AG09309 (cell line): ENCODE results near the gene RHBDD3.

Source experiments
- DNase-seq: peaks from one replicate; pipeline ENCODE4 v3.0.0-alpha.2; 2010; ENCODE audit warnings: low read depth
- H3K4me3 ChIP-seq: 2 replicates; pipeline ENCODE4 v1.5.1; 2011; ENCODE audit warnings: mild to moderate bottlenecking, low read depth, low read length, moderate library complexity; ENCODE audit not compliant: control insufficient read depth
- CTCF ChIP-seq: IDR thresholded peaks from 2 replicates; pipeline ENCODE4 v1.5.1; 2011; ENCODE audit warnings: mild to moderate bottlenecking, low read depth, low read length, inconsistent platforms; ENCODE audit not compliant: insufficient read depth, control insufficient read depth; ENCODE audit errors: missing control alignments

Gene RHBDD3

DNA sequence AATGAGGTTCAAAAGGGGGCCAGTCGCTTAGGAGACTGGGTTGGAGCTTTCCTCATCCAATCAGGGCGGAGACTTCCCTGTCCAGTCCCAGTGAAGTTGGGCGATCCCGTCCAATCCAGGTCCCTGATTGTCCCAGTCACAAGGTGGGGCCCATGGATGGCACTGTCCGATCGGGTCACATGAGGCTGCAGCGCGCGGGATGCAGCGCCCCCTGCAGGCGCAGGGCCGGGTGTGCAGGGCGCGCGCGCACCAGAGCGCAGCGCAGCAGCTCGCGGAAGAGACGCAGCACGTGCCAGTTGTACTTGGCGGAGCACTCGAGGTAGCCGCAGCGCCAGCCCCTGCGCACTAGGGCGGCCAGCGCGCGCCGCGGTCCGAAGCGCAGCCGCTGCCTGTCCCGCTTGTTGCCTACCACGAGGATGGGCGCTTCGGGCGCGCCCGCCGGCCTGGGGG, 45.4 kb upstream of the RHBDD3 start:
- no peak overlapping the region for H3K4me3 ChIP-seq
- TF ChIP-seq CTCF, result peak; percentile 45
- DNase-seq, result no peak

DNA sequence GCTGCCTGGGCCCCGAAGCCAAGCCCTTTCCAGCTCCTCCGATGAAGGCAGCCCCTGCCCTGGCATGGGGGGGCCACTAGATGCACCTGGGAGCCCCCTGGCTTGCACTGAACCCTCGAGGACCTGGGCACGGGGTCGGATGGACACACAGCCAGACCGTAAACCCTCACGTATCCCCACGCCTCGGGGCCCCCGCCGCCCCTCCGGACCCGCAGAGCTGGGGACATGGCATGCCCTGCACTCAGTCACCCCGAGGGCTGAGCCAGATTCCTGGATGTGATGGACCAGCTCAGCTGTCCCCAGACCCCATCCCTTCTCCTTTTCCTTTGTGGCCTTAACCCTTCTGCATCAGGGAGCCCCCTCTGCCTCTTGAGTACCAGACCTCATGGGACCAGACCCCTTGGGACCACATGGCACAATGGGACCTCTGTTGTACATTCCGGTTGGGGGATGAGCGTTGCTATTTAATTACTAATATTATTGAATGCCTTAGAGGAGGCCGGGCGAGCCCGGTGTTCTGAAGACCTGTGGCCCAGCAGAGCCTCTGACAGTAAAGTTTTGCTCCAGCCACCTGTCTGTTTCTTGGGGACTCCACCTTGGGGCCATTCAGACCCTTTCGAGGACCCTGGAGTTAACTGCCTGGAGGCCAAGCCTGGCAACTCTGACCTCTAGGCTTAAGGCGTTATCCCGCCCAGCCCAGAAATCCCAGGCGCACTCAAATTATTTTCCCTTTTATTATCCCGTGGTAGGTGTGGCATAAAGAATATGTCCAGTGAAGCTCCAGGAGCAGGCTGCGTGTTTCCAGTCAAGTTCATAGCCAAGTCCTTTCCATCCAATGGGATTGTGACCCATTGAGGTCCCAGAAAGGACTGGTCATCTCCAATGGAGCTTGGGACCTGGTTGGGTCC, 44.7 kb upstream of the RHBDD3 start:
- DNase-seq, result no peak
- H3K4me3 ChIP-seq, result no peak overlapping the region
- TF ChIP-seq CTCF, result no peak

DNA sequence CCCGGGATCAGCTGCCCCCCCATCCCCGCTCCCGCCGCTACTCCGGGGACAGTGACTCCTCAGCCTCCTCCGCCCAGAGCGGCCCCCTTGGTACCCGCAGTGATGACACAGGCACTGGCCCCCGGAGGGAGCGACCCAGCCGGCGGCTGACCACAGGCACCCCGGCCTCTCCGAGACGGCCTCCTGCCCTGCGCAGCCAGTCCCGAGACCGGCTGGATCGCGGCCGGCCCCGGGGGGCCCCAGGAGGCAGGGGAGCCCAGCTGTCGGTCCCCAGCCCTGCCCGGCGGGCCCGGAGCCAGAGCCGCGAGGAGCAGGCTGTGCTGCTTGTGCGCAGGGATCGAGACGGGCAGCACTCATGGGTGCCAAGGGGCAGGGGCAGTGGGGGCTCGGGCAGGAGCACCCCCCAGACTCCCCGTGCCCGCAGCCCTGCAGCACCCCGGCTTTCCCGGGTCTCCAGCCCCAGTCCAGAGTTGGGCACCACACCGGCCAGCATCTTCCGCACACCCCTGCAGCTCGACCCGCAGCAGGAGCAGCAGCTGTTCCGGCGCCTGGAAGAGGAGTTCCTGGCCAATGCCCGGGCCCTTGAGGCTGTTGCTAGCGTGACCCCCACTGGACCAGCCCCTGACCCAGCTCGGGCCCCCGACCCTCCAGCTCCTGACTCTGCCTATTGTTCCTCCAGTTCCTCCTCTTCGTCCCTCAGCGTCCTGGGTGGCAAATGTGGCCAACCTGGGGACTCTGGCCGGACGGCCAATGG, 43.9 kb upstream of the RHBDD3 start:
- no peak for DNase-seq
- no peak overlapping the region; the same call in 1 of the 2 replicates for H3K4me3 ChIP-seq

GRCh38 chr22:29310863-29311339, 43.1 kb upstream of the RHBDD3 start:
- no peak overlapping the region; the same call in 1 of the 2 replicates for H3K4me3 ChIP-seq
- DNase-seq, result peak; percentile 89
- TF ChIP-seq CTCF, result no peak

More for the DNA sequence above, 43.9 kb upstream of the RHBDD3 start:
- no peak for TF ChIP-seq CTCF

GRCh38 chr22:29310065-29310862, 42.5 kb upstream of the RHBDD3 start:
- no peak overlapping the region for H3K4me3 ChIP-seq
- DNase-seq, result no peak
- TF ChIP-seq CTCF, result no peak
